ENCODE results near the gene VEZF1.

Gene VEZF1

GRCh38 chr17:57928928-57929327, 59.1 kb downstream of the VEZF1 start:
- DNase-seq (ENCODE audit: low read depth), result no peak

GRCh38 chr17:57927048-57927723, 60.9 kb downstream of the VEZF1 start:
- peak; percentile 84 for DNase-seq (ENCODE audit: low read depth)

- no peak for DNase-seq (ENCODE audit: low read depth)
These were observed 61.4 kb downstream of the VEZF1 start for GRCh38 chr17:57926723-57927047.

GRCh38 chr17:57925361-57925990, 62.6 kb downstream of the VEZF1 start:
- no peak for DNase-seq (ENCODE audit: low read depth)

- DNase-seq (ENCODE audit: low read depth), result no peak
These were observed 63.4 kb downstream of the VEZF1 start for GRCh38 chr17:57924677-57925076.

All from fibroblast of gingiva (primary cell).